ENCODE data around the gene PPEF1.

The PPEF1 gene

DNA sequence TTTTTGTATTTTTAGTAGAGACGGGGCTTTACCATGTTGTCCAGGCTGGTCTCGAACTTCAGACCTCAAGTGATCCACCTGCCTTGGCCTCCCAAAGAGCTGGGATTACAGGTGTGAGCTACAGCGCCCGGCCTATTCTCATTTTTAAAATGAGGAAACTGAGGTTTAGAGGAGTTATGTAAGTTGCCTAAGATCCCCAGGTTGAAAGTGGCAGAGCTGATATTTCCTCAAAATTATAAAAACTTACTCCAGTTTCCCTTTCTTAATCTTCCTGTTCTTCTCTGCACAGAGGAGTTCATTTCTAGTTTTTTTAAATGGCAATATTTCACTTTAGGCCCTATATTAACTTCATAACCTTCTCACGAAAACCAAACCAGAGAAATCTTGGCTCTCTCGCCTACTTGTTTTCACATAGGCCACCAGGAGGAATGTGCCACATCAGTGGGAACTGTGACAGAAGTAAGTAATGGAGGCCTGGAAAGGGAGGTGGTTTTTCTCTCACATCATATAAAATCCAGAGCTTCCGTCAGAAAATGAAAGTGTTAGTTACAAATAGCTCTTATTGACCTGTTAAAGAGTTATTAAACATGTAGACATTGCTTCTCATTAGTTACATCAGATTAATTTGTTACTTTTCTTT lies 19.5 kb upstream of the PPEF1 start:
- H3K27ac ChIP-seq: no peak overlapping the region
- no peak for TF ChIP-seq ZFX (IDR thresholded peaks at IDR 0.05)
- TF ChIP-seq, protein P1, sequence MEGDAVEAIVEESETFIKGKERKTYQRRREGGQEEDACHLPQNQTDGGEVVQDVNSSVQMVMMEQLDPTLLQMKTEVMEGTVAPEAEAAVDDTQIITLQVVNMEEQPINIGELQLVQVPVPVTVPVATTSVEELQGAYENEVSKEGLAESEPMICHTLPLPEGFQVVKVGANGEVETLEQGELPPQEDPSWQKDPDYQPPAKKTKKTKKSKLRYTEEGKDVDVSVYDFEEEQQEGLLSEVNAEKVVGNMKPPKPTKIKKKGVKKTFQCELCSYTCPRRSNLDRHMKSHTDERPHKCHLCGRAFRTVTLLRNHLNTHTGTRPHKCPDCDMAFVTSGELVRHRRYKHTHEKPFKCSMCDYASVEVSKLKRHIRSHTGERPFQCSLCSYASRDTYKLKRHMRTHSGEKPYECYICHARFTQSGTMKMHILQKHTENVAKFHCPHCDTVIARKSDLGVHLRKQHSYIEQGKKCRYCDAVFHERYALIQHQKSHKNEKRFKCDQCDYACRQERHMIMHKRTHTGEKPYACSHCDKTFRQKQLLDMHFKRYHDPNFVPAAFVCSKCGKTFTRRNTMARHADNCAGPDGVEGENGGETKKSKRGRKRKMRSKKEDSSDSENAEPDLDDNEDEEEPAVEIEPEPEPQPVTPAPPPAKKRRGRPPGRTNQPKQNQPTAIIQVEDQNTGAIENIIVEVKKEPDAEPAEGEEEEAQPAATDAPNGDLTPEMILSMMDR (conservative IDR thresholded peaks at IDR 0.05): no peak

- H3K27ac ChIP-seq: no peak overlapping the region
- TF ChIP-seq, protein P1 (conservative IDR thresholded peaks at IDR 0.05): no peak
- TF ChIP-seq ZFX (IDR thresholded peaks at IDR 0.05): no peak
These were observed 16.0 kb upstream of the PPEF1 start for GRCh38 chrX:18691431-18691830.

DNA sequence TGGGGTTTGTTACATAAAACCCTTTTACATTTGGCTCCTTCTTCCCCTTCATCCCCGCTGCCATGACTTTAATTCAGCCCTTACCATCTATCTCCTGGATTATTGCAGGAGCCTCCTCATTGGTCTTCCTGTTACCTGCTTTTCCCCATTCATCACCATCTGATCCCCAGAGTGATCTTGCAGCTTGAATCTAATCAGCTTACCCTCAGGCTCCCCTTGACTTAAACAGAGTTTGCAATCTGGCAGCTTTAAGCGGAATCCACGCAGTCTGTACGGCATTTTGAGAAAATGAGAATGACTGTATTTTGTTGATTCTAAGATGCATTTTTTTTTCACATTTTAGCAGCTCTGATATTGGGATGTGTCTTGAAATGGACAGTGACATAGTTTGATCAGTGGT lies 14.9 kb upstream of the PPEF1 start:
- no peak for TF ChIP-seq ZFX (IDR thresholded peaks at IDR 0.05)
- TF ChIP-seq, protein P1 (conservative IDR thresholded peaks at IDR 0.05): no peak
- no peak overlapping the region for H3K27ac ChIP-seq

- no peak for TF ChIP-seq ZFX (IDR thresholded peaks at IDR 0.05)
- TF ChIP-seq, protein P1 (conservative IDR thresholded peaks at IDR 0.05): no peak
These were observed 10.8 kb upstream of the PPEF1 start for GRCh38 chrX:18696653-18697052.

GRCh38 chrX:18698737-18699650 lies 8.5 kb upstream of the PPEF1 start:
- H3K27ac ChIP-seq: no peak overlapping the region
- TF ChIP-seq, protein P1 (conservative IDR thresholded peaks at IDR 0.05): no peak
- no peak for TF ChIP-seq ZFX (IDR thresholded peaks at IDR 0.05)

More at GRCh38 chrX:18696653-18697052, 10.8 kb upstream of the PPEF1 start:
- H3K27ac ChIP-seq: no peak overlapping the region

DNA sequence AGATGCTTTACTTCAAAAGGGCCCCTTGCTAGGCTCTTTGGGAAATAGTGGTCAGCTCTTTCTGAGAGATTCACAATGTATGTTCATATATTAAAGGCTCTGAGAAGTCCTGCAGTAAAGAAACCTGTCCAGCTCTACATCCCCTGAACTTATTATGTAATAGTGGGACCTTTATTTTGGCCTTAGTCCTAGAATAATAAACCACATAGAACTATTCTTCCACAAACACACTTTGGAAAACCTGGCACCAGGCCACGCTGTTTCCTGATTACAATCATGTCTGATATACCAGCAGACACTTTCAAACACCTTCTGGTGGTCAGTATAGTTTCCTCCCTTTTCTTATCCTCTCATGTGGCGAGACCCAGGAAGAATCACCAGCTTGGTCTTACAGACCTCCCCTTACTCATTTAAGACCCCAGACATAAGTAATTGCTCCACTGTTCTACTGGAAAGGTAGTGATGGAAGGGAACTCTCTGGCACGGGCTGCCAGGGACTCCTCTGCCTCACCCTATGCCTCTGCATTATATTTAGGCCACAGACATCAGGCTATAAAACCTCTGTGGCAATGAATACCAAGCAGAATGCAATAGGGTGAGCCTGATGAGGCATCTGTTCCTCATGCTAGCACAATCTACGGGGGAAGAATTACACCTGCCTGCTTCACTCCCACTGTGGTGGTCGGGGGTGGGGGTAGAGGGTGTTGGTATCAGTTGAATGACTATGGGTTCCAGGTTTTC lies 5.7 kb upstream of the PPEF1 start:
- TF ChIP-seq, protein P1 (conservative IDR thresholded peaks at IDR 0.05): no peak
- TF ChIP-seq ZFX (IDR thresholded peaks at IDR 0.05): no peak
- peak overlapping the region; percentile 75 for H3K27ac ChIP-seq

All from C4-2B (cell line).